Activated B cell treated with CpG ODN at 0.5 μM for 24 hours (primary cell): ENCODE results near the gene P4HA2. TPM values are rescaled to one million over a fixed set of nuclear protein-coding genes. Genes with fewer than 3 reads are reported as not detected.

Experiments used
- ATAC-seq: fragments of 200-7000 bp; cut with Tn5 transposase; one replicate; pipeline ENCODE4 v1.10.0; 2021; ENCODE audit warnings: low read depth, mild to moderate bottlenecking, moderate library complexity
- CTCF ChIA-PET: fragments of 350-600 bp; sonication (Branson Sonifier 250); formaldehyde crosslinking; loops from one replicate; lab custom pipeline; 2021; ENCODE audit warnings: antibody characterized with exemption; lab: Charles Lee
- POLR2A ChIA-PET: fragments of 350-600 bp; sonication (Branson Sonifier 250); formaldehyde crosslinking; loops from one replicate; lab custom pipeline; 2021; ENCODE audit warnings: antibody characterized with exemption; lab: Charles Lee
- DNase-seq: peaks from one replicate; pipeline ENCODE4 v3.0.0; 2022
- H3K27ac Mint-ChIP-seq: one replicate; pipeline ENCODE4 v1.8.0; 2020; ENCODE audit warnings: mixed read lengths
- H3K27me3 Mint-ChIP-seq: one replicate; pipeline ENCODE4 v1.8.0; 2021; ENCODE audit warnings: mixed read lengths
- H3K36me3 Mint-ChIP-seq: one replicate; pipeline ENCODE4 v1.8.0; 2021; ENCODE audit warnings: low read depth, mixed read lengths
- H3K4me1 Mint-ChIP-seq: one replicate; pipeline ENCODE4 v1.8.0; 2021; ENCODE audit warnings: mixed read lengths
- H3K4me3 Mint-ChIP-seq: one replicate; pipeline ENCODE4 v1.8.0; 2020; ENCODE audit warnings: mild to moderate bottlenecking, mixed read lengths
- H3K9me3 Mint-ChIP-seq: one replicate; pipeline ENCODE4 v1.8.0; 2020; ENCODE audit warnings: mixed read lengths
- CTCF ChIP-seq: fragments of 200-600 bp; IDR thresholded peaks from one replicate; pipeline ENCODE4 v1.8.0; 2022; ENCODE audit warnings: antibody characterized with exemption, mild to moderate bottlenecking
- intact Hi-C: fragments of 100-400 bp; cut with micrococcal nuclease; formaldehyde crosslinking; loops from one replicate; pipeline ENCODE4 v1.15.1; 2024
- total RNA-seq: library from RNA; stranded (reverse); gene quantifications from 2 replicates; pipeline ENCODE4 v1.2.3, GENCODE V29; 2022

Gene P4HA2
- total RNA-seq, 1 donor from 2014 or later: 0.29 TPM

GRCh38 chr5:132219981-132220380 lies 7.7 kb downstream of the P4HA2 start:
- H3K9me3 Mint-ChIP-seq: no peaks in the 10 kb centered on the region
- H3K27me3 Mint-ChIP-seq: peaks cover under 1% of the 10 kb centered on the region
- no peak overlapping the region for H3K27ac Mint-ChIP-seq
- ATAC-seq (no peak), DNase-seq (no peak)
- peaks cover 13% of the 10 kb centered on the region for H3K4me1 Mint-ChIP-seq
- no peaks in the 10 kb centered on the region for H3K36me3 Mint-ChIP-seq
- intact Hi-C loops: no loop called here
- H3K4me3 Mint-ChIP-seq: no peak overlapping the region
- TF ChIP-seq CTCF: no peak
- ChIA-PET POLR2A (no interaction called here), CTCF (interaction anchor here (1.5 kb wide), 1 partner anchor 30 kb away, joined by 3 read pairs; no protein-coding TSS in a partner anchor)

- no peak for TF ChIP-seq CTCF
- intact Hi-C loops: no loop called here
- Mint-ChIP-seq H3K4me1 (peaks cover 13% of the 10 kb centered on the region), H3K4me3 (no peak overlapping the region), H3K9me3 (no peaks in the 10 kb centered on the region), H3K27ac (no peak overlapping the region), H3K27me3 (no peaks in the 10 kb centered on the region), H3K36me3 (no peaks in the 10 kb centered on the region)
- POLR2A ChIA-PET: no interaction called here
- no peak for DNase-seq
- CTCF ChIA-PET: interaction anchor here (1.5 kb wide), 1 partner anchor 29 kb away, joined by 3 read pairs; no protein-coding TSS in a partner anchor
- no peak for ATAC-seq
Observed at GRCh38 chr5:132219289-132219970, 8.2 kb downstream of the P4HA2 start.

- Mint-ChIP-seq H3K27me3 (no peaks in the 10 kb centered on the region), H3K36me3 (no peaks in the 10 kb centered on the region), H3K4me1 (peaks cover 11% of the 10 kb centered on the region), H3K27ac (no peak overlapping the region), H3K4me3 (no peak overlapping the region), H3K9me3 (no peaks in the 10 kb centered on the region)
- DNase-seq: no peak
- ChIA-PET CTCF (no interaction called here), POLR2A (no interaction called here)
- no peak for TF ChIP-seq CTCF
- intact Hi-C loops: no loop called here
- ATAC-seq: no peak
Observed at GRCh38 chr5:132218321-132218720, 9.3 kb downstream of the P4HA2 start.

GRCh38 chr5:132215329-132215728 lies 12.3 kb downstream of the P4HA2 start:
- Mint-ChIP-seq H3K9me3 (no peaks in the 10 kb centered on the region), H3K27ac (no peak overlapping the region), H3K27me3 (no peaks in the 10 kb centered on the region), H3K36me3 (no peaks in the 10 kb centered on the region), H3K4me1 (no peaks in the 10 kb centered on the region), H3K4me3 (no peak overlapping the region)
- ATAC-seq (no peak), DNase-seq (no peak)
- no peak for TF ChIP-seq CTCF
- intact Hi-C loops: no loop called here
- ChIA-PET CTCF (no interaction called here), POLR2A (interaction anchor here (0.7 kb wide), 1 partner anchor 11 kb away, joined by 19 read pairs; no protein-coding TSS in a partner anchor)

GRCh38 chr5:132214491-132214890 lies 13.2 kb downstream of the P4HA2 start:
- Mint-ChIP-seq H3K9me3 (no peaks in the 10 kb centered on the region), H3K36me3 (no peaks in the 10 kb centered on the region), H3K4me3 (no peak overlapping the region), H3K4me1 (no peaks in the 10 kb centered on the region), H3K27me3 (no peaks in the 10 kb centered on the region), H3K27ac (no peak overlapping the region)
- CTCF ChIA-PET: no interaction called here
- POLR2A ChIA-PET: no interaction called here
- no peak for TF ChIP-seq CTCF
- intact Hi-C loops: no loop called here
- ATAC-seq (no peak), DNase-seq (no peak)
